SHP77 treated with DMSO at 0.1 percent for 48 hours (cell line): ENCODE measurements around the gene ATXN7L3B.

ENCODE experiments used
- DNase-seq: peaks from one replicate; lab custom pipeline; 2025; lab: John Stamatoyannopoulos, UW

ATXN7L3B gene

GRCh38 chr12:74551291-74551690 lies 13.7 kb downstream of the ATXN7L3B start:
- no peak for DNase-seq

- DNase-seq: no peak
These were observed 14.6 kb downstream of the ATXN7L3B start for GRCh38 chr12:74552201-74552600.

GRCh38 chr12:74559728-74560127 lies 22.1 kb downstream of the ATXN7L3B start:
- no peak for DNase-seq

GRCh38 chr12:74563927-74564326 lies 26.3 kb downstream of the ATXN7L3B start:
- no peak for DNase-seq

- no peak for DNase-seq
These were observed 40.9 kb downstream of the ATXN7L3B start for GRCh38 chr12:74578486-74578885.

- DNase-seq: no peak
These were observed 41.8 kb downstream of the ATXN7L3B start for GRCh38 chr12:74579446-74579845.

GRCh38 chr12:74579981-74580380 lies 42.3 kb downstream of the ATXN7L3B start:
- no peak for DNase-seq

GRCh38 chr12:74581439-74581838 lies 43.8 kb downstream of the ATXN7L3B start:
- no peak for DNase-seq

- DNase-seq: no peak
These were observed 46.9 kb downstream of the ATXN7L3B start for GRCh38 chr12:74584483-74585062.

GRCh38 chr12:74586251-74586650 lies 48.6 kb downstream of the ATXN7L3B start:
- DNase-seq: no peak
